GM21737 (cell line): Measurements from ENCODE around the gene C1R.
"Not testable (repeated sequence)": the region's sequence is repeated elsewhere in the genome, so short reads cannot be mapped to it uniquely, and the experiment has no call there.

Experiments
- ATAC-seq: cut with Tn5 transposase; IDR thresholded peaks from one replicate; pipeline ENCODE4 v1.9.1; 2021; ENCODE audit warnings: mild to moderate bottlenecking, moderate library complexity; ENCODE audit not compliant: unreplicated experiment

C1R gene

GRCh38 chr12:7039403-7039802 is 52.8 kb downstream of the C1R start:
- ATAC-seq: no peak

GRCh38 chr12:7038591-7038990 is 53.7 kb downstream of the C1R start:
- no peak for ATAC-seq

GRCh38 chr12:7037411-7037810 is 54.8 kb downstream of the C1R start:
- ATAC-seq: not testable (repeated sequence)

- no peak for ATAC-seq
Observed at GRCh38 chr12:7035463-7035862, 56.8 kb downstream of the C1R start.

- no peak for ATAC-seq
Observed at GRCh38 chr12:7034464-7034863, 57.8 kb downstream of the C1R start.

GRCh38 chr12:7032990-7033389 is 59.3 kb downstream of the C1R start:
- no peak for ATAC-seq

GRCh38 chr12:7031306-7031705 is 60.9 kb downstream of the C1R start:
- no peak for ATAC-seq
